K562 (cell line): ENCODE data around the gene STC2. TPM values are rescaled to one million over a fixed set of nuclear protein-coding genes. Genes with fewer than 3 reads are reported as not detected.

ENCODE experiments used
- ASH1L ChIP-seq: fragments of 450-650 bp; IDR thresholded peaks from 2 replicates; pipeline ENCODE4 v1.6.1; 2018; ENCODE audit warnings: borderline replicate concordance, mild to moderate bottlenecking, low read depth; ENCODE audit not compliant: partially characterized antibody
- CTBP1 ChIP-seq: fragments of 450-650 bp; IDR thresholded peaks from 2 replicates; pipeline ENCODE4 v1.6.1; 2016; ENCODE audit warnings: borderline replicate concordance
- CXXC5 ChIP-seq: fragments of 250-450 bp; sonication (Bioruptor Pico); IDR thresholded peaks from 2 replicates; pipeline ENCODE4 v1.8.0; 2022; ENCODE audit warnings: inconsistent platforms, mild to moderate bottlenecking, moderate library complexity
- EP300 ChIP-seq: IDR thresholded peaks from 2 replicates; pipeline ENCODE4 v1.6.1; 2012; ENCODE audit warnings: low read length, improper control_type of control experiment
- EP400 ChIP-seq: fragments of 450-650 bp; IDR thresholded peaks from 2 replicates; pipeline ENCODE4 v1.6.1; 2017; ENCODE audit warnings: antibody characterized with exemption, mild to moderate bottlenecking, moderate library complexity
- L3MBTL2 ChIP-seq: fragments of 450-650 bp; IDR thresholded peaks from 2 replicates; pipeline ENCODE4 v1.6.1; 2016; ENCODE audit warnings: mild to moderate bottlenecking, moderate library complexity
- NR1H2 ChIP-seq: sonication (generic); formaldehyde crosslinking; IDR thresholded peaks from 2 replicates; pipeline ENCODE4 v1.4.0; 2020; ENCODE audit warnings: mild to moderate bottlenecking, missing genetic modification reagents
- RB1 ChIP-seq: fragments of 450-650 bp; IDR thresholded peaks from 2 replicates; pipeline ENCODE4 v1.6.1; 2017; ENCODE audit warnings: low read depth, mild to moderate bottlenecking
- SMAD4 ChIP-seq: fragments of 250-450 bp; sonication (Bioruptor Pico); conservative IDR thresholded peaks from 2 replicates; pipeline ENCODE4 v1.8.0; 2021; ENCODE audit warnings: inconsistent platforms, mild to moderate bottlenecking, moderate library complexity
- SMC3 ChIP-seq: conservative IDR thresholded peaks from 2 replicates; pipeline ENCODE4 v1.6.1; 2011; ENCODE audit warnings: low read depth, low read length, improper control_type of control experiment; ENCODE audit not compliant: insufficient read depth
- STAG1 ChIP-seq: sonication (generic); formaldehyde crosslinking; IDR thresholded peaks from 2 replicates; pipeline ENCODE4 v1.5.0; 2020; ENCODE audit warnings: missing genetic modification reagents, borderline replicate concordance
- U2AF1 ChIP-seq: fragments of 200-400 bp; formaldehyde crosslinking; optimal IDR thresholded peaks from 2 replicates; pipeline ENCODE3; 2017; ENCODE audit warnings: mild to moderate bottlenecking, low read depth, low read length, moderate library complexity
- ZNF24 ChIP-seq: fragments of 450-650 bp; IDR thresholded peaks from 2 replicates; pipeline ENCODE4 v1.6.1; 2016
- polyA plus RNA-seq, 8 experiments: library from polyadenylated mRNA; depleted of rRNA in 4 of 8; stranded (reverse) in 5 of 8; unstranded in 3 of 8; fragments of >200 nt; fragmentation: Nextera tagmentation in 2 of 8; fragmentation: Illumina TruSeq in 1 of 8; extraction: Ambion mirVana in 2 of 8; extraction: Trizol in 1 of 8; gene quantifications; 2 replicates each; pipeline versions ENCODE4 v1.2.1 to v1.2.3, GENCODE V29; 2011 to 2014; ENCODE audit warnings: inconsistent platforms in 1 of 8, missing spikeins in 1 of 8
- total RNA-seq, 7 experiments: library from RNA; depleted of rRNA in 6 of 7; stranded (reverse); fragments of >200 nt in 6 of 7; fragmentation: Illumina TruSeq in 2 of 7; extraction: Trizol in 2 of 7; gene quantifications; 2 replicates each; pipeline versions ENCODE4 v1.2.1 to v1.2.3, GENCODE V29; 2011 to 2021; ENCODE audit warnings: low replicate concordance in 1 of 7
- TF ChIP-seq, protein P1 (sequence below): fragments of 450-650 bp; IDR thresholded peaks from 2 replicates; pipeline ENCODE4 v1.6.1; 2016; ENCODE audit warnings: mild to moderate bottlenecking, moderate library complexity
- TF ChIP-seq, protein P2 (sequence below), 3 experiments: IDR thresholded peaks in 2 of 3; conservative IDR thresholded peaks in 1 of 3; 2 replicates each; pipeline ENCODE4 v1.5.1; 2011 to 2012; ENCODE audit warnings: low read length in 3 of 3, mild to moderate bottlenecking in 3 of 3, control low read depth in 2 of 3, improper control_type of control experiment in 1 of 3, inconsistent platforms in 1 of 3, low read depth in 1 of 3, mixed read lengths in 1 of 3, moderate library complexity in 1 of 3; ENCODE audit not compliant: insufficient read depth in 2 of 3

Gene STC2
- total and polyA plus RNA-seq, 9 of the 15 experiments (the other 6 are each of a cell fraction or from before 2014, with no cell fraction given) = 0.62 to 31.7 (median 7.4) TPM

DNA sequence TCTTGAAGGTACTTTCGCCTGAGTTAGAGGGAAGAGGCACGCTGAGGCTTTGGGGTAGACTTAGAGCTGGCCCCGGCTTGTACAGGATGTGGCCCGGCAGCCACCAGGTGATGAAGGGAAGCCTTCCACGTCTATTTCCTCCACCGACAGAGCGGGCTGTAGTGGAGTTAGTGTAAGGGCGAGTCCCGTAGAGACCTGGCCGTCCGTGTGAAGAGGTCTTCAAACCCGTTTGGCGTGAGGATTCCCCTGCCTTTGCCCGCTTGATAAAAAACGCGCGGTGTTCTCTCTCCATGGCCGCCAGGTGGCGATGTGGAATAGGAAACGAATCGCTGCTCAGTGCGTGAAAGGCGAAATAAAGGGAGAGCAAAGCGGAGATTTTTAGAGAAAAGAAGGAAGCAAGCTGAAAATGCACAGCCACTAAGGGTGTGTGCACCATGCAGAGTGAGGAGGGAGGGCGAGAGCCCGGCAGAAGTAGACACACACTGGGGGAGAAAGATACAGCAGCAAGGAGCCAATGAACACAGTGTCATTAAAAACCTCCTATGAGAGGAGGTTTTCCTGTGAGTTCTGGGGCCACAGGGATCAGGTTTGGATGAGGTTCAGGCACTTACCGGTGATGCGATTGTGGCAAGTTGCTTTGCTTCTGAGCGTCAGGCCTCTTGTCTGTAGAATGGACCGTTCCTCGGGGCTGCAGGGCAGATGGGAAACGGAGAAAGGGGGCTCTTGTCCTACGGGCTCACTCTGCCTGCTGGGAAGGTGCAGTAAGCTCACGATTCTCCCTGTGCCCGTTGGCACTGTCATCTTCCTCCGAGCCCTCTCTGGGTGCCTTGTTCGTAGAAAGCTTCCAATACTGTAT is 34.2 kb downstream of the STC2 start (continued):
- TF ChIP-seq, protein P1, sequence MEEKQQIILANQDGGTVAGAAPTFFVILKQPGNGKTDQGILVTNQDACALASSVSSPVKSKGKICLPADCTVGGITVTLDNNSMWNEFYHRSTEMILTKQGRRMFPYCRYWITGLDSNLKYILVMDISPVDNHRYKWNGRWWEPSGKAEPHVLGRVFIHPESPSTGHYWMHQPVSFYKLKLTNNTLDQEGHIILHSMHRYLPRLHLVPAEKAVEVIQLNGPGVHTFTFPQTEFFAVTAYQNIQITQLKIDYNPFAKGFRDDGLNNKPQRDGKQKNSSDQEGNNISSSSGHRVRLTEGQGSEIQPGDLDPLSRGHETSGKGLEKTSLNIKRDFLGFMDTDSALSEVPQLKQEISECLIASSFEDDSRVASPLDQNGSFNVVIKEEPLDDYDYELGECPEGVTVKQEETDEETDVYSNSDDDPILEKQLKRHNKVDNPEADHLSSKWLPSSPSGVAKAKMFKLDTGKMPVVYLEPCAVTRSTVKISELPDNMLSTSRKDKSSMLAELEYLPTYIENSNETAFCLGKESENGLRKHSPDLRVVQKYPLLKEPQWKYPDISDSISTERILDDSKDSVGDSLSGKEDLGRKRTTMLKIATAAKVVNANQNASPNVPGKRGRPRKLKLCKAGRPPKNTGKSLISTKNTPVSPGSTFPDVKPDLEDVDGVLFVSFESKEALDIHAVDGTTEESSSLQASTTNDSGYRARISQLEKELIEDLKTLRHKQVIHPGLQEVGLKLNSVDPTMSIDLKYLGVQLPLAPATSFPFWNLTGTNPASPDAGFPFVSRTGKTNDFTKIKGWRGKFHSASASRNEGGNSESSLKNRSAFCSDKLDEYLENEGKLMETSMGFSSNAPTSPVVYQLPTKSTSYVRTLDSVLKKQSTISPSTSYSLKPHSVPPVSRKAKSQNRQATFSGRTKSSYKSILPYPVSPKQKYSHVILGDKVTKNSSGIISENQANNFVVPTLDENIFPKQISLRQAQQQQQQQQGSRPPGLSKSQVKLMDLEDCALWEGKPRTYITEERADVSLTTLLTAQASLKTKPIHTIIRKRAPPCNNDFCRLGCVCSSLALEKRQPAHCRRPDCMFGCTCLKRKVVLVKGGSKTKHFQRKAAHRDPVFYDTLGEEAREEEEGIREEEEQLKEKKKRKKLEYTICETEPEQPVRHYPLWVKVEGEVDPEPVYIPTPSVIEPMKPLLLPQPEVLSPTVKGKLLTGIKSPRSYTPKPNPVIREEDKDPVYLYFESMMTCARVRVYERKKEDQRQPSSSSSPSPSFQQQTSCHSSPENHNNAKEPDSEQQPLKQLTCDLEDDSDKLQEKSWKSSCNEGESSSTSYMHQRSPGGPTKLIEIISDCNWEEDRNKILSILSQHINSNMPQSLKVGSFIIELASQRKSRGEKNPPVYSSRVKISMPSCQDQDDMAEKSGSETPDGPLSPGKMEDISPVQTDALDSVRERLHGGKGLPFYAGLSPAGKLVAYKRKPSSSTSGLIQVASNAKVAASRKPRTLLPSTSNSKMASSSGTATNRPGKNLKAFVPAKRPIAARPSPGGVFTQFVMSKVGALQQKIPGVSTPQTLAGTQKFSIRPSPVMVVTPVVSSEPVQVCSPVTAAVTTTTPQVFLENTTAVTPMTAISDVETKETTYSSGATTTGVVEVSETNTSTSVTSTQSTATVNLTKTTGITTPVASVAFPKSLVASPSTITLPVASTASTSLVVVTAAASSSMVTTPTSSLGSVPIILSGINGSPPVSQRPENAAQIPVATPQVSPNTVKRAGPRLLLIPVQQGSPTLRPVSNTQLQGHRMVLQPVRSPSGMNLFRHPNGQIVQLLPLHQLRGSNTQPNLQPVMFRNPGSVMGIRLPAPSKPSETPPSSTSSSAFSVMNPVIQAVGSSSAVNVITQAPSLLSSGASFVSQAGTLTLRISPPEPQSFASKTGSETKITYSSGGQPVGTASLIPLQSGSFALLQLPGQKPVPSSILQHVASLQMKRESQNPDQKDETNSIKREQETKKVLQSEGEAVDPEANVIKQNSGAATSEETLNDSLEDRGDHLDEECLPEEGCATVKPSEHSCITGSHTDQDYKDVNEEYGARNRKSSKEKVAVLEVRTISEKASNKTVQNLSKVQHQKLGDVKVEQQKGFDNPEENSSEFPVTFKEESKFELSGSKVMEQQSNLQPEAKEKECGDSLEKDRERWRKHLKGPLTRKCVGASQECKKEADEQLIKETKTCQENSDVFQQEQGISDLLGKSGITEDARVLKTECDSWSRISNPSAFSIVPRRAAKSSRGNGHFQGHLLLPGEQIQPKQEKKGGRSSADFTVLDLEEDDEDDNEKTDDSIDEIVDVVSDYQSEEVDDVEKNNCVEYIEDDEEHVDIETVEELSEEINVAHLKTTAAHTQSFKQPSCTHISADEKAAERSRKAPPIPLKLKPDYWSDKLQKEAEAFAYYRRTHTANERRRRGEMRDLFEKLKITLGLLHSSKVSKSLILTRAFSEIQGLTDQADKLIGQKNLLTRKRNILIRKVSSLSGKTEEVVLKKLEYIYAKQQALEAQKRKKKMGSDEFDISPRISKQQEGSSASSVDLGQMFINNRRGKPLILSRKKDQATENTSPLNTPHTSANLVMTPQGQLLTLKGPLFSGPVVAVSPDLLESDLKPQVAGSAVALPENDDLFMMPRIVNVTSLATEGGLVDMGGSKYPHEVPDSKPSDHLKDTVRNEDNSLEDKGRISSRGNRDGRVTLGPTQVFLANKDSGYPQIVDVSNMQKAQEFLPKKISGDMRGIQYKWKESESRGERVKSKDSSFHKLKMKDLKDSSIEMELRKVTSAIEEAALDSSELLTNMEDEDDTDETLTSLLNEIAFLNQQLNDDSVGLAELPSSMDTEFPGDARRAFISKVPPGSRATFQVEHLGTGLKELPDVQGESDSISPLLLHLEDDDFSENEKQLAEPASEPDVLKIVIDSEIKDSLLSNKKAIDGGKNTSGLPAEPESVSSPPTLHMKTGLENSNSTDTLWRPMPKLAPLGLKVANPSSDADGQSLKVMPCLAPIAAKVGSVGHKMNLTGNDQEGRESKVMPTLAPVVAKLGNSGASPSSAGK = peak; percentile 30
- TF ChIP-seq STAG1 = peak; percentile 83
- TF ChIP-seq CTBP1 = peak; percentile 57; the same call in 1 of the 2 replicates
- TF ChIP-seq SMAD4 = no peak
- TF ChIP-seq EP400 = 0 out of 2 replicates have a peak, but pooled peaks have one; percentile 20
- peak; percentile 71 for TF ChIP-seq RB1
- TF ChIP-seq L3MBTL2 = peak; percentile 70
- TF ChIP-seq, protein P2, sequence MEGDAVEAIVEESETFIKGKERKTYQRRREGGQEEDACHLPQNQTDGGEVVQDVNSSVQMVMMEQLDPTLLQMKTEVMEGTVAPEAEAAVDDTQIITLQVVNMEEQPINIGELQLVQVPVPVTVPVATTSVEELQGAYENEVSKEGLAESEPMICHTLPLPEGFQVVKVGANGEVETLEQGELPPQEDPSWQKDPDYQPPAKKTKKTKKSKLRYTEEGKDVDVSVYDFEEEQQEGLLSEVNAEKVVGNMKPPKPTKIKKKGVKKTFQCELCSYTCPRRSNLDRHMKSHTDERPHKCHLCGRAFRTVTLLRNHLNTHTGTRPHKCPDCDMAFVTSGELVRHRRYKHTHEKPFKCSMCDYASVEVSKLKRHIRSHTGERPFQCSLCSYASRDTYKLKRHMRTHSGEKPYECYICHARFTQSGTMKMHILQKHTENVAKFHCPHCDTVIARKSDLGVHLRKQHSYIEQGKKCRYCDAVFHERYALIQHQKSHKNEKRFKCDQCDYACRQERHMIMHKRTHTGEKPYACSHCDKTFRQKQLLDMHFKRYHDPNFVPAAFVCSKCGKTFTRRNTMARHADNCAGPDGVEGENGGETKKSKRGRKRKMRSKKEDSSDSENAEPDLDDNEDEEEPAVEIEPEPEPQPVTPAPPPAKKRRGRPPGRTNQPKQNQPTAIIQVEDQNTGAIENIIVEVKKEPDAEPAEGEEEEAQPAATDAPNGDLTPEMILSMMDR (IDR thresholded peaks at IDR 0.05 in 2 of 3, conservative IDR thresholded peaks at IDR 0.05 in 1 of 3; ENCODE audit: insufficient read depth in 2 of 3, low read depth in 1 of 3, low read length in 3 of 3) = peak; percentile 91 to 94 (median 92)
- TF ChIP-seq ASH1L = no peak
- TF ChIP-seq NR1H2 (CRISPR knock-in tag) = no peak
- TF ChIP-seq SMC3 = peak; percentile 98
- peak; percentile 64 for TF ChIP-seq CXXC5 (CRISPR knock-in tag)
- 0 out of 2 replicates have a peak, but pooled peaks have one; percentile 12 for TF ChIP-seq EP300
- TF ChIP-seq U2AF1 = no peak
- peak; percentile 35; the same call in 1 of the 2 replicates for TF ChIP-seq ZNF24
